Measurements from ENCODE around the gene SLC35B4.
A peak's percentile ranks its signal among the peaks of the same experiment; 100 is the strongest.

The SLC35B4 gene, protein sequence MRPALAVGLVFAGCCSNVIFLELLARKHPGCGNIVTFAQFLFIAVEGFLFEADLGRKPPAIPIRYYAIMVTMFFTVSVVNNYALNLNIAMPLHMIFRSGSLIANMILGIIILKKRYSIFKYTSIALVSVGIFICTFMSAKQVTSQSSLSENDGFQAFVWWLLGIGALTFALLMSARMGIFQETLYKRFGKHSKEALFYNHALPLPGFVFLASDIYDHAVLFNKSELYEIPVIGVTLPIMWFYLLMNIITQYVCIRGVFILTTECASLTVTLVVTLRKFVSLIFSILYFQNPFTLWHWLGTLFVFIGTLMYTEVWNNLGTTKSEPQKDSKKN

DNA sequence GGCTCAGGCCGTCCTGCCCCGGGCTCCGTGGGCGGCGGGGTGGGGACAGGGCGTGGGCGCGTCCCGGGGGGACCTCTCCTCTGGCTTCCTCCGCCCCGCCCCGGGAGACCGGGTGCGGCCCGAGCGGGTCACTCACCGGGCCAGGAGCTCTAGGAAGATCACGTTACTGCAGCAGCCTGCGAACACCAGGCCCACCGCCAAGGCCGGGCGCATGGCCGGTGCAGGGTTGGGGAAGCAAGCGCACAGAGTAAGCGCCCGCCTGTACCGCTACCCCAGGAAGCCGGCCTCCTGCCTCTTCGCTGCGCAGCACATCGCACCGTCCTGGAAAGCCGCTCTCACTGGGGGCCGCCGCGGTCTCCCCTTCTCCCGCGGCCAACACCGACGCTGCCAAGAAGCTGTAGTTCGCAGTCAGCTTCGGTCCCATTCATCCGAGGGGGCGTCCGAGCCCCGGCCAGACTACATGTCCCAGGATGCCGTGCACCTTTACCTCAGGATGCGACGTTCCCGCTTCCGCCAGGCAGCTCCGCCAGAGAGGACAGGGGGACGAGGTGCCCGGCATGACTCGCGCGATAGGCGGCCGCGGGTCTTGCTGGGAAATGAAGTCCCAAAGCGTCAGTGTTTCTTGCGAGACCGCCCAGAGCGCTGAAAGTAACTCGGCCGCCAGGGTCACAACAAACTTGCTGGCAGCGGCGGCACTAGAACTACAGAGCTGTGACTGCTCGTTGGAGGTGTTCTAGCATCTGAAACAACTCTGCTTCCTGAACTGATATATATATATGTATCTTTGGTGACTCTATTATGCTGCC, at the start of gene SLC35B4:
TSS of gene SLC35B4 (minus strand) at position 392 of the 806 bp plus-strand sequence. CDS start at position 213, 179 bp downstream.
- Histone ChIP-seq H3K9me3 (ENCODE audit: control insufficient read depth, insufficient read depth, low read depth, low read length) (no peaks in the 10 kb centered on the region), H3K36me3 (ENCODE audit: control insufficient read depth, insufficient read depth, low read length) (0 out of 2 replicates have a peak, but pooled peaks cover 2% of the 10 kb centered on the region), H3K27me3 (ENCODE audit: control insufficient read depth, insufficient read depth, low read length) (0 out of 2 replicates have a peak, but pooled peaks cover 2% of the 10 kb centered on the region), H3K9ac (ENCODE audit: low read length) (peak within 1 kb of the TSS; percentile 70), H3K27ac (ENCODE audit: low read depth, low read length) (peak within 1 kb of the TSS; percentile 53; the same call in 1 of the 2 replicates), H3K4me1 (ENCODE audit: control insufficient read depth, insufficient read depth, low read length) (peaks cover 5% of the 10 kb centered on the region; the same call in 1 of the 2 replicates), H3K4me3 (ENCODE audit: low read depth, low read length) (peak within 1 kb of the TSS; percentile 91)

DNA sequence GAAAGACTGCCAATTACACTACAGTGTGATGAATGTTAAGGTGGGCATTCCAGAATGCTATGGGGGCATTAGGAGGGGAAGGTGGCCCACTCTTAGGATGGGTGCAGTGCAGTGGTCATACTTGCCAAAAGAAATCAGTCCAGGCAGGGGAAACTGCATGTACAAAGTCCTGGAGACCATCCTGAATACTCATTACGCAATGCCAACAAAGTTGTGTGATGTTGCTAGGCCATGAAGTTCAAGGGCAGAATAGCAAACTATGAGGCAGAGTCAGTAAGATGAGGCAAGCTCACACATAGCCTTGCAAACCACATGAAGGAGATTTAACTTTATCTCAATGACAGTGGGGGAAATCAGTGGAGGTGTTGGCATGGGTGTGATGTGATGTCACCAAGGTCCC, 49.8 kb upstream of the SLC35B4 start:
- H3K4me1 ChIP-seq (ENCODE audit: control insufficient read depth, insufficient read depth, low read length) = no peaks in the 10 kb centered on the region

DNA sequence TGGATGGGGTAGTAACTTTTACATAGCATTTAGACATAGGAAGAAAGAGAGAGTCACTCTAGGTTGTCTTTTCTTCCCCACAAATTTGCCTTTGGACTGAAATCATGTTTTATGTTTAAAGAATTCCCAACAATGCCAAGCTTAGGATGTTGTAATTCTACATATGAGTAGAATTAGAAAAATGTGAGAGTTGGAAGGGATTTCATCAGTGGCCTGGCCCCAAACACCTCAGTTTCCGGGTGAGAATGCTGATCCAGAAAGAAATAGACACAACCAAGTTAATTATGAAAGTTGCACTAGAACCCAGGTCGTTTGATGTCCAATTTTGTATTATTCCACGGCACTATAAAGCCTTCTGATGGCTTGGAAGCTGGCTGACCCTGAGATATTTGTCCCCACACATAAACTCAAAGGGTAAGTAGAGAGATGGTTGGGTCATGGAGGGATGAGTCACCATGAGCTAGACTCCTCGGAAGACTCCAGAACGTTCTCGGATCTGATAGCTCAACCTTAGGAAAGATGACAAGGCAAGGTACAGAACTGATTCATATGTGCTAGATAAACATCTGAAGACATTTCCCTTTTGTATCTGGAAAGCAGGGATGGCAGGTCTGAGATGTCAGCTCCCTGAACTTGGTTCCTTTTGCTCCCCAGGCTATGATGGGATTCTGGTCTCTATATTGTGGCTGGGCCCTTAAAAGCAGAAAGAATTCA, 48.8 kb upstream of the SLC35B4 start:
- Histone ChIP-seq H3K9me3 (ENCODE audit: control insufficient read depth, insufficient read depth, low read depth, low read length) (no peaks in the 10 kb centered on the region), H3K27me3 (ENCODE audit: control insufficient read depth, insufficient read depth, low read length) (peaks cover 3% of the 10 kb centered on the region; the same call in 1 of the 2 replicates), H3K27ac (ENCODE audit: low read depth, low read length) (no peak overlapping the region), H3K9ac (ENCODE audit: low read length) (no peak overlapping the region), H3K4me1 (ENCODE audit: control insufficient read depth, insufficient read depth, low read length) (no peaks in the 10 kb centered on the region), H3K4me3 (ENCODE audit: low read depth, low read length) (no peak overlapping the region), H3K36me3 (ENCODE audit: control insufficient read depth, insufficient read depth, low read length) (no peaks in the 10 kb centered on the region)

More for the DNA sequence above, 49.8 kb upstream of the SLC35B4 start:
- H3K9me3 ChIP-seq (ENCODE audit: control insufficient read depth, insufficient read depth, low read depth, low read length) = no peaks in the 10 kb centered on the region
- H3K36me3 ChIP-seq (ENCODE audit: control insufficient read depth, insufficient read depth, low read length) = no peaks in the 10 kb centered on the region
- peaks cover 5% of the 10 kb centered on the region; the same call in 1 of the 2 replicates for H3K27me3 ChIP-seq (ENCODE audit: control insufficient read depth, insufficient read depth, low read length)
- no peak overlapping the region for H3K27ac ChIP-seq (ENCODE audit: low read depth, low read length)
- no peak overlapping the region for H3K4me3 ChIP-seq (ENCODE audit: low read depth, low read length)
- no peak overlapping the region for H3K9ac ChIP-seq (ENCODE audit: low read length)

DNA sequence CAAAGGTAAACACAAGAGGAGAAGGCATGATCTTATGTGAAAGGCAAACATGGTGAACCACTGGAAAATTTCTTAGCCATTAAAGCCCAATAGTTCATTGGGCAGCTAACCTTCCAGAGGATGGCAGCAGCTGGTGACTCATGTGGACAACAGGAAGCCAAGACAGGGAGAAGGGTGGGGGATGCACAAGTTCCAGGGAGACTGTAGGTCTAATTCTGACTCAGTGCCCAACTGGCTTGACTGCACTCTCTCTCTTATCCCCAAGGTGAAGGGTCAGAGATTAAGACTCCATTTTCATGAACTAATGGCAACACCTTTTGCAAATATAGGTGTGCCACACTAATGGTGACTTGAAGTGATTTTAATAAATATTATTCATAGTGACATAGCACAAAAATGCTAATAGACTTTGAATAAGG, 47.9 kb upstream of the SLC35B4 start:
- no peak overlapping the region for H3K27ac ChIP-seq (ENCODE audit: low read depth, low read length)
- no peak overlapping the region for H3K9ac ChIP-seq (ENCODE audit: low read length)
- no peaks in the 10 kb centered on the region for H3K4me1 ChIP-seq (ENCODE audit: control insufficient read depth, insufficient read depth, low read length)
- no peaks in the 10 kb centered on the region for H3K36me3 ChIP-seq (ENCODE audit: control insufficient read depth, insufficient read depth, low read length)
- no peak overlapping the region for H3K4me3 ChIP-seq (ENCODE audit: low read depth, low read length)
- no peaks in the 10 kb centered on the region for H3K9me3 ChIP-seq (ENCODE audit: control insufficient read depth, insufficient read depth, low read depth, low read length)
- no peaks in the 10 kb centered on the region for H3K27me3 ChIP-seq (ENCODE audit: control insufficient read depth, insufficient read depth, low read length)

DNA sequence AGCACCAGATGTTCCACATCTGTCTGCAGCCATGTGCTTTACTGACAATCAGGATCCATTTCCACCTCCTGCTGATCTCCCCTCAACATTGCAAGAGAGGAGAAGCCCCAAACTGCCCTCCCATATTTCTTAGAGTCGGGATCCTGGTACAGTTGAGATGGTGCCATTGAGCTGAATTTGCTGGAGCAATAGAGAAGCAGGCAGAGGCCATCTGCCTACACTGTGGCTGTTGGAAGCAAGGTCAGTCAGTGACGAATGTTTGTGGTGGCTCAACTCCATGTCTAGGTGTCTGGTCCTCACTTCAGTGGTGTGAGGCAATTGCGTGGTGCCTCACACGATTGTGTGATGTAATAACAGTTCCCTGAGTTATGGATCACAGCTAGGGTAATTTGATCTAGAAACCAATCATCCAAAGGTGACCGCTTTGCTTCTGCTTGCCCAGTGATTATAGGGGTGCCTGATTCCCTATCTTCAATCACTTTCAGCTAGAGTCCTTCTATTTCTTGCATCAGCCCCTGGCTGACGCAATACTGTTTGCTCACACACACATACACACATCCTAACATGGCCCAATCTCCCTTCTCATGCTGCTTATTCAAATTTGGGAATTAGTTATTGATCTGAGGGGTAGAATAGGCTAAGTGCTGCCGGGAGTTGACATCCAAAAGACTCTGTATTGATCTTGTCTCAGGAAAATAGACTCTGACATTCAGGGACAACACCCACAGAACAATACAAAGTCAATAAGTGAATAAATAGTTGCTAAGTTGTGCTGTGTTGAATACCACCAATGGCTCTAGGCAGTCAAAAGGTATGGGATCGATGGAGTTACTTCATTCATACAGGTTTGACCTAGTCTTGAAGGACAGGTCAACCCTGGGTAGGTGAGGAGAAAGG, 46.1 kb upstream of the SLC35B4 start:
- Histone ChIP-seq H3K4me1 (ENCODE audit: control insufficient read depth, insufficient read depth, low read length) (no peaks in the 10 kb centered on the region), H3K9me3 (ENCODE audit: control insufficient read depth, insufficient read depth, low read depth, low read length) (no peaks in the 10 kb centered on the region), H3K36me3 (ENCODE audit: control insufficient read depth, insufficient read depth, low read length) (no peaks in the 10 kb centered on the region), H3K27me3 (ENCODE audit: control insufficient read depth, insufficient read depth, low read length) (no peaks in the 10 kb centered on the region), H3K27ac (ENCODE audit: low read depth, low read length) (no peak overlapping the region), H3K9ac (ENCODE audit: low read length) (no peak overlapping the region), H3K4me3 (ENCODE audit: low read depth, low read length) (no peak overlapping the region)

DNA sequence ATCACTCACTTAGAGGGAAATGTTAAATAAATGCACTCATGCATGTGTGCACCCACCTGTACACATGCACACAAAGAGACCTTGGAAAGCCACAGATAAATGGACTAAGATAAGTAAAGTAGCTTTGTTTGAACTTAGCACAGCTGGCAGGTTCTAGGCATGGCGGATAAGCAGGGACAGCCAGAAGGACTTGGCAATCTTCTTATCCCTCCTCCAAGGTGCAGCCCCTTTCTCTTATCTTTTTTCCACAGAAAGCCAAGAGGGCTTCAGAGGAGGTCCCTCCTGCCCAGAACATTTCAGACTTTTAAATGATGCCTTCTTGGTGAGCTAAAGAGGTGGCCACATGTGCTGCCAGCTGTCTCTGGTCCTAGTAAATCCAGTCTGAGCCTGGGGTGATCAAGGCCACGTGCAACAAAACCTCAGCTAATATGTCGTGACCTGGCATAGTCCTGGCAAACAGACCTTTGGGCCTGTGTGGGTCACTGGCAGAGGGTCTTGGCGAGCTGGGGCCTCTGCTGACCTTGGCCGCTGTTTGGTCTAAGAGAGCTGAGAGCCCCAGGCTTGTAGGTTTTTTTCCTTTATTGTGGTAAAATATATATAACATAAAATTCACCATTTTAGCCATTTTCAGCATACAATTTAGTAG, 43.2 kb upstream of the SLC35B4 start:
- Histone ChIP-seq H3K27me3 (ENCODE audit: control insufficient read depth, insufficient read depth, low read length) (no peaks in the 10 kb centered on the region), H3K9ac (ENCODE audit: low read length) (no peak overlapping the region)

DNA sequence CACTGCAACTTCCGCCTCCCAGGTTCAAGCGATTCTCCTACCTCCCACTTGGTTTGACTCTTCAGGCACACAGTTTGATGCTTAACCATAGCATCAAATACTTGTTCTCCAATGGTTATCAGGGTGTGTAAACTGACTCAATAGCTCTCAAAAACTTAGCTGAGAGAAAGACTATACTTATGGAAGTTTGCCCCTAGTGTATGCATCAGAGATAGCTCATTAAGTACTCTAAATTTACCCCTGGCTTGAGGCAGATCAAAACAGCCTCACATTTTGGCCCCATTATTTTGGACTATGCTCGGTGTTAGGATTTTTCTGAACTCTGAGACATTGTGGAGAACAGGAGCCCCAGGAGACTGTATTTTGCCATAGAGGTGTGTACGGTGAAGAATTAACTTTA, 40.8 kb upstream of the SLC35B4 start:
- no peaks in the 10 kb centered on the region for H3K36me3 ChIP-seq (ENCODE audit: control insufficient read depth, insufficient read depth, low read length)
- no peaks in the 10 kb centered on the region for H3K9me3 ChIP-seq (ENCODE audit: control insufficient read depth, insufficient read depth, low read depth, low read length)
- H3K4me3 ChIP-seq (ENCODE audit: low read depth, low read length) = no peak overlapping the region
- no peak overlapping the region for H3K27ac ChIP-seq (ENCODE audit: low read depth, low read length)
- H3K9ac ChIP-seq (ENCODE audit: low read length) = no peak overlapping the region
- H3K4me1 ChIP-seq (ENCODE audit: control insufficient read depth, insufficient read depth, low read length) = no peaks in the 10 kb centered on the region
- no peaks in the 10 kb centered on the region for H3K27me3 ChIP-seq (ENCODE audit: control insufficient read depth, insufficient read depth, low read length)

More for the DNA sequence above, 43.2 kb upstream of the SLC35B4 start:
- no peak overlapping the region for H3K27ac ChIP-seq (ENCODE audit: low read depth, low read length)
- H3K9me3 ChIP-seq (ENCODE audit: control insufficient read depth, insufficient read depth, low read depth, low read length) = no peaks in the 10 kb centered on the region
- H3K36me3 ChIP-seq (ENCODE audit: control insufficient read depth, insufficient read depth, low read length) = no peaks in the 10 kb centered on the region
- H3K4me3 ChIP-seq (ENCODE audit: low read depth, low read length) = no peak overlapping the region
- H3K4me1 ChIP-seq (ENCODE audit: control insufficient read depth, insufficient read depth, low read length) = no peaks in the 10 kb centered on the region

DNA sequence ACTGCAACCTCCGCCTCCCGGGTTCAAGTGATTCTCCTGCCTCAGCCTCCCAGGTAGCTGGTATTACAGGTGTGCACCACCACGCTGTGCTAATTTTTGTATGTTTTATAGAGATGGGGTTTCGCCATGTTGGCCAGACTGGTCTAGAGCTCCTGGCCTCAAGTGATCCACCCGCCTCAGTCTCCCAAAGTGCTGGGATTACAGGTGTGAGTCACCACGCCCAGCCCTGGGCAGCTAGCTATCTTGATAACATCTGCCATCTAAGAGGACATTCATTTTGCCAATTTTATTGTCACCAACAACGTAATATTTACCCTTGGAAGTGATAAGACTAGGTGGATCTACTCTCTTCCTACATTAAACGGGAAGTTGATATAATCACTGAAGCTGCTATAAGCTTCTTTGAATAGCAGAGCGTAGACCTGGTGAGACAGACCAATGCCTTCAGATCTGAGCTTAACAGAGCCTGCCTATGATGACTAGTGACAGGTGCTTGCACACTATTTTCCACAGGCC, 39.7 kb upstream of the SLC35B4 start:
- Histone ChIP-seq H3K27me3 (ENCODE audit: control insufficient read depth, insufficient read depth, low read length) (no peaks in the 10 kb centered on the region), H3K4me3 (ENCODE audit: low read depth, low read length) (no peak overlapping the region), H3K4me1 (ENCODE audit: control insufficient read depth, insufficient read depth, low read length) (no peaks in the 10 kb centered on the region), H3K36me3 (ENCODE audit: control insufficient read depth, insufficient read depth, low read length) (no peaks in the 10 kb centered on the region), H3K27ac (ENCODE audit: low read depth, low read length) (no peak overlapping the region), H3K9me3 (ENCODE audit: control insufficient read depth, insufficient read depth, low read depth, low read length) (no peaks in the 10 kb centered on the region), H3K9ac (ENCODE audit: low read length) (no peak overlapping the region)

DNA sequence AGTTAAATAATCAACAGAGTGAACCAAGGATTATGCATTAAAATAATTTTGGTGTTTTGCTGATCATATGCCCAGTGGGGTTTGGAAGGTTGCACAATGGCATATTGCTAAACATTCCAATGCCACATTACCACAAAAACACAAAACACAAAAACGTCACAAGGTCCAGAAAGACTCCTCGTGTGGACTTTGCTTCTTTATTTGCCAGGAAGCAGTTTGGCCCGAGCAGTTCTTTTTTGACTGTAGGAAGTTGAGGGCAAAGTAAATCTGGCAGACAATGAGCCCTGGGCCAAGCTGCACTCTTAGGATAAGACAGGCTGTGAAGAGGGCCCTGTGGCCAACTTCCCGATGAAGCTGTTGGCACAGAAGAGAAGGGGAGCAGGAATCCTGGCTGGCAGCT, 39.2 kb upstream of the SLC35B4 start:
- H3K27ac ChIP-seq (ENCODE audit: low read depth, low read length) = no peak overlapping the region
- no peaks in the 10 kb centered on the region for H3K9me3 ChIP-seq (ENCODE audit: control insufficient read depth, insufficient read depth, low read depth, low read length)
- H3K4me1 ChIP-seq (ENCODE audit: control insufficient read depth, insufficient read depth, low read length) = no peaks in the 10 kb centered on the region
- H3K27me3 ChIP-seq (ENCODE audit: control insufficient read depth, insufficient read depth, low read length) = no peaks in the 10 kb centered on the region
- no peaks in the 10 kb centered on the region for H3K36me3 ChIP-seq (ENCODE audit: control insufficient read depth, insufficient read depth, low read length)
- no peak overlapping the region for H3K4me3 ChIP-seq (ENCODE audit: low read depth, low read length)
- no peak overlapping the region for H3K9ac ChIP-seq (ENCODE audit: low read length)

All from HUES6 (cell line).